ENCODE data around the gene H2AZ2. TPM values are rescaled to one million over a fixed set of nuclear protein-coding genes. Genes with fewer than 3 reads are reported as not detected.

The H2AZ2 gene
- total and polyA plus RNA-seq, 3 experiments from 2014 or later: 243 to 273 (median 244) TPM

DNA sequence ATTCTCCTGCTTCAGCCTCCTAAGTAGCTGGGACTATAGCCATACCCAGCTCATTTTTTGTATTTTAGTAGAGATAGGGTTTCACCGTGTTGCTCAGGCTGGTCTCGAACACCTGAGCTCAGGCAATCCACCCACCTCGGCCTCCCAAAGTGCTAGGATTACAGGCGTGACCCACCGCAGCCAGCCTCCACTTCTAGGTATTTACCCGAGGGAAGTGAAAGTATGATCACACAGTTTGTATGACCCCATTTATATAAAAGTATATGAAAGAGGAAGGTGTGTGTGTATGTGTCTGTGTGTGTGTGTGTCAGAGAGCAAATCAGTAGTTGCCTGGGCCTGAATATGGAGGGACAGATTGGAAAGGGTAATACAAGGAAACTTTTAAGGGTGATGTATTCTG is 39.4 kb upstream of the H2AZ2 start:
- no peak for DNase-seq
- H3K27me3 ChIP-seq (ENCODE audit: insufficient read depth, low read length, poor library complexity, severe bottlenecking): no peaks in the 10 kb centered on the region
- H3K27me3 Mint-ChIP-seq: peaks cover 0 to 7% of the 10 kb centered on the region in 2 donors
- H3K9me3 Mint-ChIP-seq: peaks cover 3 to 14% (median 8%) of the 10 kb centered on the region in 5 donors
- peaks cover 3 to 21% (median 5%) of the 10 kb centered on the region in 3 donors for H3K36me3 Mint-ChIP-seq
- H3K4me1 Mint-ChIP-seq: peaks cover 49 to 71% (median 68%) of the 10 kb centered on the region in 3 donors
- H3K36me3 ChIP-seq (ENCODE audit: insufficient read depth, low read length): no peaks in the 10 kb centered on the region
- no peak overlapping the region for H3K4me3 ChIP-seq (ENCODE audit: low read length)
- peaks cover 7% of the 10 kb centered on the region for H3K9me3 ChIP-seq (ENCODE audit: low read length)
- ChIA-PET POLR2A (interaction anchor here (0.7 kb wide), 1 partner anchor 228 kb away, joined by 5 read pairs; no protein-coding TSS in a partner anchor), CTCF (interaction anchor here (4.8 kb wide), 1 partner anchor 30 kb away, joined by 25 read pairs; no protein-coding TSS in a partner anchor)
- H3K27ac ChIP-seq (ENCODE audit: low read depth, low read length): peak overlapping the region; percentile 96
- peaks cover 43% of the 10 kb centered on the region for H3K4me1 ChIP-seq (ENCODE audit: insufficient read depth, low read length)
- peak overlapping the region in 4 of 7 donors; percentile 1 to 60 (median 10) for H3K4me3 Mint-ChIP-seq
- H3K27ac Mint-ChIP-seq: peak overlapping the region; percentile 44 to 100 (median 100)

DNA sequence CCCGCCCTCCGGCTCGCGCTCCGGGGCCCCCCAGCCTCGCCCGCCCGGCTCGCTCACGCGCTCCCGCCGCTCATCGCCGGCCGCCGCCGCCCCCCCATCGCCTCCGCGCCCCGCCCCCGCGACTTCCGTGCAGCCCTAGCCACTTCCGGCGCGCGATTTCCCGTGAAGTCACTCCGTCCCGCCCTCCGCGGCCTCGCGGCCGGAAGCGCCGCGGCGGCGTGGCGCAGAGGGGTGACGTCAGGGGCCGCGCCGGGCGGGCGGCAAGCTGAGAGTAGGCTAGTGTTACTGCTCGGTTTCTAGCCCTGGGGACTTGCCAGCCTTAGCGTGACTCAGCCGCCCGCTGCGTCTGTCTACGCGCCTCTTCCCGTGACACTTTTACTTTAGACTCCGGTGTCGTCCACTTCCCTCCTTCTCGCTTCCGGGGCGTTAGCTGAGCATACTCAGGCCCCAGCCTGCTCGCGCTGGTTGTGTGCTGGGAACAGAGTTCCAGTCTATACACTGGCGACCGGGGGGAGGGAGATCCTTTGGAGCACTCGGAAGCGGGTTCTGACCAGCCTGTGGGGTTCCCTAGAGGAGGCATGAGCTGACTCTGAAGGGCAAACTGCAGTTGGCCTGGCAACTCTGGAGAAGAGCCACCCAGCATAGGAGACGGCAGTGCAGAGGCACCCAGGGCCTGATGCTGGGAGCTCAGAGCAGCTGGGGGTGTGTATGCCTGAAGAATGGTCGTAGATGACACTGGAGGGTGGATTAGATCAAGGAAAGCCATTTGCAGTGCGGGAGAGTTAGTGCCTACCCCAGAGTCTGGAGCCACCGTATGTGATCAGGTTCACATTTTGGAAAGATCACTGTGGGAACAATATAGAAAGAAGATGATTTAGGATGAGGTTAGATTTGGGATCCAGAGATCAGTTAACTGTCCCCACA is 37.8 kb upstream of the H2AZ2 start, which contains the start of gene PURB:
Gene PURB (minus strand): TSS at position 137 of the 924 bp plus-strand sequence. CDS start 182 bp downstream, outside the sequence.
- peaks cover 0 to 7% of the 10 kb centered on the region in 2 donors for H3K27me3 Mint-ChIP-seq
- ChIA-PET CTCF (interaction anchor here (1.0 to 4.8 kb wide), 8 partner anchors 9 to 251 kb away, joined by 3 to 25 read pairs (median 6); partner anchors contain the start of gene H2AZ2), POLR2A (interaction anchor here (0.5 to 2.8 kb wide), 22 partner anchors 9 to 959 kb away, joined by 3 to 34 read pairs (median 4); partner anchors contain the start of genes DBNL, H2AZ2, MYO1G and OGDH)
- Histone ChIP-seq H3K27ac (ENCODE audit: low read depth, low read length) (peak within 1 kb of the TSS; percentile 96), H3K9me3 (ENCODE audit: low read length) (peaks cover 7% of the 10 kb centered on the region), H3K27me3 (ENCODE audit: insufficient read depth, low read length, poor library complexity, severe bottlenecking) (no peaks in the 10 kb centered on the region), H3K4me1 (ENCODE audit: insufficient read depth, low read length) (peaks cover 43% of the 10 kb centered on the region), H3K4me3 (ENCODE audit: low read length) (peak within 1 kb of the TSS; percentile 98), H3K36me3 (ENCODE audit: insufficient read depth, low read length) (no peaks in the 10 kb centered on the region)
- H3K27ac Mint-ChIP-seq: peak within 1 kb of the TSS; percentile 97 to 100 (median 100)
- H3K4me1 Mint-ChIP-seq: peaks cover 48 to 71% (median 68%) of the 10 kb centered on the region in 3 donors
- peak within 1 kb of the TSS; percentile 85 to 98 (median 95) for H3K4me3 Mint-ChIP-seq
- H3K9me3 Mint-ChIP-seq: peaks cover 3 to 14% (median 8%) of the 10 kb centered on the region in 5 donors
- peak; percentile 96 to 99 (median 98) for DNase-seq
- H3K36me3 Mint-ChIP-seq: peaks cover 3 to 21% (median 5%) of the 10 kb centered on the region in 3 donors

DNA sequence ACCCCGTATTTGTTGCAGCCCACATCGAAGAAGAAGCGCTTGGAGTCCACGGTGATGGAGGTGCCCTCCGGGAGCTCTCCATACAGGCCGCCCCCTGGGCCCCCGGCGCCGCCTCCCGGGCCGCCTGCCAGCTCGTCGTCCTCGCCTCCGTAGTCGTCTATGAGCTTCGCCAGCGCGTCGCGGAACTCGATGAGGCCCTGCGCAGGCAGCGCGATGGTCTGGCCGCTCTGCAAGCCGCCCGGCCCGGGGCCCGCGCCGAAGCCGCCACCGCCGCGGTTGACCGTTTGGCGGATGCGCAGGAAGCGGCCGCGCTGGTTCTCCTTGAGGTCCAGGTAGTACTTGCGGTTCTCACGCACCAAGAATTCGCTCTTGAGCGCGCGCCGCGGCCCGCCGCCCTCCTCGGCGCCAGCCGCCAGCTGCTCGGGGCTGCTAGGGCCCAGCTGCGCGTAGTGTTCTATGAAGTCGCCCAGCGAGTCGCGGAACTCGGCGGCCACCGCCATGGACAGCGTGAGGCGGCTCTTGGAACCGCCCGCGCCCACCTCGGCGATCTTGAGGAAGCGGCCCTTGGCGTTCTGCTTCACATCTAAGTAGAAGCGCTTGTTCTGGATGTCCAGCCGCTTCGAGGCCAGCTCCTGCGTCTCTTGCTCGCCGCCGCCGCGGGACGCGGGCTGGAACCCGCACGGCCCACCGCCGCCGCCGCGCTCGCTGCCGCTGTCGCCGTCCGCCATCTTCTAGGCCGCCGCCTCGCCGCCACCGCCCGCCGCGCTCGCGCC is 36.9 kb upstream of the H2AZ2 start:
- ChIA-PET CTCF (interaction anchor here (1.0 to 4.8 kb wide), 8 partner anchors 9 to 303 kb away, joined by 3 to 25 read pairs (median 4); partner anchors contain the start of gene H2AZ2), POLR2A (interaction anchor here (0.5 to 2.8 kb wide), 24 partner anchors 10 to 961 kb away, joined by 3 to 34 read pairs (median 4); partner anchors contain the start of genes DBNL, H2AZ2, MYO1G and NUDCD3)
- peaks cover 0 to 7% of the 10 kb centered on the region in 2 donors for H3K27me3 Mint-ChIP-seq
- Histone ChIP-seq H3K4me1 (ENCODE audit: insufficient read depth, low read length) (peaks cover 48% of the 10 kb centered on the region), H3K27me3 (ENCODE audit: insufficient read depth, low read length, poor library complexity, severe bottlenecking) (no peaks in the 10 kb centered on the region), H3K36me3 (ENCODE audit: insufficient read depth, low read length) (no peaks in the 10 kb centered on the region), H3K27ac (ENCODE audit: low read depth, low read length) (peak overlapping the region; percentile 79), H3K4me3 (ENCODE audit: low read length) (peak overlapping the region; percentile 59), H3K9me3 (ENCODE audit: low read length) (peaks cover 7% of the 10 kb centered on the region)
- DNase-seq: peak; percentile 38 to 82 (median 53)
- peaks cover 5 to 25% (median 6%) of the 10 kb centered on the region in 3 donors for H3K36me3 Mint-ChIP-seq
- peaks cover 55 to 77% (median 74%) of the 10 kb centered on the region in 3 donors for H3K4me1 Mint-ChIP-seq
- peak overlapping the region; percentile 85 to 98 (median 95) for H3K4me3 Mint-ChIP-seq
- peaks cover 3 to 14% (median 8%) of the 10 kb centered on the region in 5 donors for H3K9me3 Mint-ChIP-seq
- peak overlapping the region; percentile 93 to 100 (median 96) for H3K27ac Mint-ChIP-seq

DNA sequence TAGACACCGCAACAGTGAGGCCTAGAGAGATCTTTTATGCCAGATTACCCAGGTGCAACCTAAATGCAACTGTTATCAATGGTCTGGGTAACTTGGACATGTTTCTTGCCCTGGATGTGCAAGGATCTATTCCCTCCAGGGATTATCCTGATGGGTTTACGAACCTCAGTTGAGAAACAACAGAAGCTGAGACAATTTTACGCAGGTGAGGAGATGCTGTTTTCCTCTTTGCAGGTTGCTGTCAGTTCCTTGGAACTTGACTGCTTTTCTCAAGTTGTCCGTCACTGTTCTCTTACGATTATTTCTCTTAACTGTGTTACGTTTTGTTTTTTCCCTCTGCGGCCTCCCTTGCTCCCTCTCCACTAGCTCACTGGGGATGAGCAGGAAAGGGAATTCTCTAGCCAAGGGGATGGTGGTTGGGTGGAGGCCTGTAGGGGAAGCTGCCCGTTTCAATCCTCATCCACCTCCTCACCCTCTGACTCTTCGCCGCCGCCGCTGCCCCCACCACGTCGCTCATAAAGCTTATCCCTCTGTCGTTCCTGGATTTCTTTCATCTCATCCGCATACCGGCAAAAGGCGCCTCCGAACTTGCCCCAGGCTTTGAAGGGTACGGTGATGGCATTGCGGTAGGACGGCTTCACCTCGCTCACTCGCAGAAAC is 36.2 kb upstream of the H2AZ2 start:
- peaks cover 48% of the 10 kb centered on the region for H3K4me1 ChIP-seq (ENCODE audit: insufficient read depth, low read length)
- POLR2A ChIA-PET: interaction anchor here (0.5 to 2.8 kb wide), 14 partner anchors 10 to 961 kb away, joined by 3 to 34 read pairs (median 4); partner anchors contain the start of genes H2AZ2, NUDCD3, OGDH and TBRG4
- peak overlapping the region; percentile 79 for H3K27ac ChIP-seq (ENCODE audit: low read depth, low read length)
- peak overlapping the region; percentile 59 for H3K4me3 ChIP-seq (ENCODE audit: low read length)
- peaks cover 7% of the 10 kb centered on the region for H3K9me3 ChIP-seq (ENCODE audit: low read length)
- CTCF ChIA-PET: interaction anchor here (1.0 to 4.8 kb wide), 6 partner anchors 10 to 303 kb away, joined by 3 to 25 read pairs (median 7); partner anchors contain the start of gene H2AZ2
- Mint-ChIP-seq H3K36me3 (peaks cover 5 to 29% (median 6%) of the 10 kb centered on the region in 3 donors), H3K27ac (peak overlapping the region; percentile 93 to 100 (median 96)), H3K27me3 (peaks cover 0 to 7% of the 10 kb centered on the region in 2 donors), H3K4me3 (peak overlapping the region; percentile 85 to 98 (median 94)), H3K9me3 (peaks cover 3 to 14% (median 8%) of the 10 kb centered on the region in 5 donors), H3K4me1 (peaks cover 57 to 77% (median 76%) of the 10 kb centered on the region in 3 donors)
- H3K36me3 ChIP-seq (ENCODE audit: insufficient read depth, low read length): no peaks in the 10 kb centered on the region
- no peak for DNase-seq
- H3K27me3 ChIP-seq (ENCODE audit: insufficient read depth, low read length, poor library complexity, severe bottlenecking): no peaks in the 10 kb centered on the region

DNA sequence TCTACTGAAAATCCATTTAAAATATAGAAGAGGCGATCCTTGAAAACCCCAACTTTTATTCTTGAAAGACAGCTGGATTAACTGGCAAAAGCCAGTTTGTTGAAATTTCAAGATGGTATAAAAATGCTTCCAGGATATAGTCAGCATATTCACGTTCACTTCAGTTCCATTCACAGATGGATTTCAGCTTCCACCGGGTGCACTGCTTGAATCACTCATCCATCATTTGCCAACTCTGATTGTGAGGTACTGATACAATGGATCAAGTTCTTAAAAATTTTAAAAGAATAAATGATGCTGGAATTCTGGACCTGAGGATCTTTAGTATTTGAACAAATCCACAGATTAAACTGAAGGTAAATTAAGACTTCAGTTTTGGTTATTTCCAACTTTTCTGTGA is 35.0 kb upstream of the H2AZ2 start:
- Mint-ChIP-seq H3K4me3 (peak overlapping the region; percentile 41 to 98 (median 74)), H3K4me1 (peaks cover 55 to 83% (median 82%) of the 10 kb centered on the region in 3 donors), H3K9me3 (peaks cover 3 to 14% (median 8%) of the 10 kb centered on the region in 5 donors), H3K27ac (peak overlapping the region; percentile 10 to 100 (median 66)), H3K27me3 (peaks cover 0 to 7% of the 10 kb centered on the region in 2 donors), H3K36me3 (peaks cover 5 to 32% (median 6%) of the 10 kb centered on the region in 3 donors)
- Histone ChIP-seq H3K27ac (ENCODE audit: low read depth, low read length) (peak overlapping the region; percentile 22), H3K4me3 (ENCODE audit: low read length) (no peak overlapping the region), H3K27me3 (ENCODE audit: insufficient read depth, low read length, poor library complexity, severe bottlenecking) (no peaks in the 10 kb centered on the region), H3K36me3 (ENCODE audit: insufficient read depth, low read length) (no peaks in the 10 kb centered on the region), H3K9me3 (ENCODE audit: low read length) (peaks cover 7% of the 10 kb centered on the region), H3K4me1 (ENCODE audit: insufficient read depth, low read length) (peaks cover 48% of the 10 kb centered on the region)
- CTCF ChIA-PET: interaction anchor here (2.9 to 3.1 kb wide), 2 partner anchors 26 to 253 kb away, joined by 11 to 12 read pairs; no protein-coding TSS in a partner anchor
- DNase-seq: no peak
- POLR2A ChIA-PET: interaction anchor here (0.7 kb wide), 1 partner anchor 17 kb away, joined by 6 read pairs; no protein-coding TSS in a partner anchor

DNA sequence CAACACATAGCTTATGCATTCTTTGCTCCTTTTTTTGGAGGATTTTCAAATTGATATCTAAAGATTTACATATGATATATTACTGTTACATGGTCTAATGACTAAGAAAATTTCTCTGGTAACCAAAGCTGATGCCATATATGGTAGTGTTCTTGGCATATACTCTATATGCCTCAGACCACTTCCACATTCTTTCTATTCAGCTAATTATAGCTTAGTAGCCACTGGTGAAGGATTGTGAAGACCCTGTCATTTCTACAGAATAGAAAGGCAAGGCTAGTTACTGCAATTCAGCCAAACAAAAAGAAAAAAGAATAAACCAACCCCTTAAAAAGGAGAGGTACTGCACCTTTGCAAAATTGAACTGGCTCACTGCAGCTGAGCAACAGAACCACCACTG is 33.7 kb upstream of the H2AZ2 start:
- H3K27ac Mint-ChIP-seq: peak overlapping the region in 7 of 8 donors; percentile 17 to 92 (median 81)
- H3K27me3 Mint-ChIP-seq: peaks cover 0 to 7% of the 10 kb centered on the region in 2 donors
- Histone ChIP-seq H3K27me3 (ENCODE audit: insufficient read depth, low read length, poor library complexity, severe bottlenecking) (no peaks in the 10 kb centered on the region), H3K36me3 (ENCODE audit: insufficient read depth, low read length) (no peaks in the 10 kb centered on the region), H3K9me3 (ENCODE audit: low read length) (peaks cover 7% of the 10 kb centered on the region), H3K4me3 (ENCODE audit: low read length) (peak overlapping the region; percentile 18), H3K4me1 (ENCODE audit: insufficient read depth, low read length) (peaks cover 48% of the 10 kb centered on the region), H3K27ac (ENCODE audit: low read depth, low read length) (peak overlapping the region; percentile 22)
- H3K36me3 Mint-ChIP-seq: peaks cover 5 to 35% (median 6%) of the 10 kb centered on the region in 3 donors
- DNase-seq: no peak
- peak overlapping the region in 6 of 7 donors; percentile 18 to 79 (median 56) for H3K4me3 Mint-ChIP-seq
- peaks cover 51 to 82% (median 80%) of the 10 kb centered on the region in 3 donors for H3K4me1 Mint-ChIP-seq
- CTCF ChIA-PET: interaction anchor here (0.8 to 3.1 kb wide), 9 partner anchors 10 to 254 kb away, joined by 3 to 12 read pairs (median 4); partner anchors contain the start of gene TBRG4
- peaks cover 3 to 14% (median 8%) of the 10 kb centered on the region in 5 donors for H3K9me3 Mint-ChIP-seq
- POLR2A ChIA-PET: interaction anchor here (0.6 to 1.8 kb wide), 3 partner anchors 12 to 79 kb away, joined by 3 to 5 read pairs (median 4); partner anchors contain the start of gene H2AZ2

Measured in CD8-positive, alpha-beta memory T cell (primary cell).